OCI-LY7 (cell line): ENCODE measurements around the gene ARHGAP42.

ENCODE experiments used
- EZH2phosphoT487 ChIP-seq: fragments of 200-600 bp; sonication (generic); IDR thresholded peaks from 2 replicates; pipeline ENCODE4 v1.6.1; 2018; ENCODE audit warnings: low read depth, borderline replicate concordance, mild to moderate bottlenecking, mixed run types, antibody characterized with exemption, low read length, moderate library complexity, mixed read lengths
- TF ChIP-seq, protein P1 (sequence below): fragments of 200-600 bp; sonication (generic); conservative IDR thresholded peaks from 2 replicates; pipeline ENCODE4 v1.5.1; 2014; ENCODE audit warnings: mild to moderate bottlenecking, antibody characterized with exemption, low read length, moderate library complexity, mixed read lengths

DNA sequence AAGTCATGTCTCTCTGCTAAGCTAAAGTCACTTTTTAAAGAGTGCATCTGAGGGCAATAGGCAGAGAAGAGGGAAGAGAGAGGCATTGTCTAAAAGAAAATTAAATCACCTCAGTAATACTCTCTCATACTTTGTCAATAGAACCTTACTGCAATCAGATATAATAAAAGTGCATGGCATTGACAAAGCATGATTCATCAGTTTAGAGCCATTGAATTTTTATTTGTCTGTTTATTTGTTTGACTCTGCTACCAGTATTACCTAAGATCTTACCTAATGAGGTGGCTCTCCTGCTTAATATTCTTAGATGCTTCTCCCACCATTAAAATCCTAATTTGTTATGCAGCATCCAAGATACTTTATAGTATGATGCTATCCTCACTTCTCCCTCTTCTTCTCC lies 233.5 kb downstream of the ARHGAP42 start:
- TF ChIP-seq, protein P1, sequence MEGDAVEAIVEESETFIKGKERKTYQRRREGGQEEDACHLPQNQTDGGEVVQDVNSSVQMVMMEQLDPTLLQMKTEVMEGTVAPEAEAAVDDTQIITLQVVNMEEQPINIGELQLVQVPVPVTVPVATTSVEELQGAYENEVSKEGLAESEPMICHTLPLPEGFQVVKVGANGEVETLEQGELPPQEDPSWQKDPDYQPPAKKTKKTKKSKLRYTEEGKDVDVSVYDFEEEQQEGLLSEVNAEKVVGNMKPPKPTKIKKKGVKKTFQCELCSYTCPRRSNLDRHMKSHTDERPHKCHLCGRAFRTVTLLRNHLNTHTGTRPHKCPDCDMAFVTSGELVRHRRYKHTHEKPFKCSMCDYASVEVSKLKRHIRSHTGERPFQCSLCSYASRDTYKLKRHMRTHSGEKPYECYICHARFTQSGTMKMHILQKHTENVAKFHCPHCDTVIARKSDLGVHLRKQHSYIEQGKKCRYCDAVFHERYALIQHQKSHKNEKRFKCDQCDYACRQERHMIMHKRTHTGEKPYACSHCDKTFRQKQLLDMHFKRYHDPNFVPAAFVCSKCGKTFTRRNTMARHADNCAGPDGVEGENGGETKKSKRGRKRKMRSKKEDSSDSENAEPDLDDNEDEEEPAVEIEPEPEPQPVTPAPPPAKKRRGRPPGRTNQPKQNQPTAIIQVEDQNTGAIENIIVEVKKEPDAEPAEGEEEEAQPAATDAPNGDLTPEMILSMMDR: no peak
- TF ChIP-seq EZH2phosphoT487: no peak
